Omental fat pad (tissue), 4 donors: Measurements from ENCODE around the gene SPATA24. TPM values are rescaled to one million over a fixed set of nuclear protein-coding genes. Genes with fewer than 3 reads are reported as not detected.
"Not testable (repeated sequence)": the region's sequence is repeated elsewhere in the genome, so short reads cannot be mapped to it uniquely, and the experiment has no call there.

Experiments
- ATAC-seq: fragments of 150-250 bp; one replicate; pipeline ENCODE4 v1.9.1; 2016; ENCODE audit warnings: mild to moderate bottlenecking, moderate library complexity; ENCODE audit not compliant: low FRiP score
- DNase-seq: peaks from one replicate; pipeline ENCODE4 v3.0.0-alpha.2; 2019; ENCODE audit warnings: low spot score
- total RNA-seq, 4 donors: library from RNA; depleted of rRNA; stranded (reverse); fragments of >200 nt; gene quantifications; one replicate each; pipeline ENCODE4 v1.1.0, GENCODE V29; 2016
- TF ChIP-seq, protein P1 (sequence below), 3 donors: fragments of 450-650 bp; IDR thresholded peaks; one replicate each; pipeline ENCODE4 v1.5.1; 2016 to 2017; ENCODE audit warnings: antibody characterized with exemption in 3 of 3, mild to moderate bottlenecking in 3 of 3, moderate library complexity in 2 of 3

The SPATA24 gene
- total RNA-seq: 1 to 10 TPM; 1.8 to 3.3 (median 2.0) TPM

DNA sequence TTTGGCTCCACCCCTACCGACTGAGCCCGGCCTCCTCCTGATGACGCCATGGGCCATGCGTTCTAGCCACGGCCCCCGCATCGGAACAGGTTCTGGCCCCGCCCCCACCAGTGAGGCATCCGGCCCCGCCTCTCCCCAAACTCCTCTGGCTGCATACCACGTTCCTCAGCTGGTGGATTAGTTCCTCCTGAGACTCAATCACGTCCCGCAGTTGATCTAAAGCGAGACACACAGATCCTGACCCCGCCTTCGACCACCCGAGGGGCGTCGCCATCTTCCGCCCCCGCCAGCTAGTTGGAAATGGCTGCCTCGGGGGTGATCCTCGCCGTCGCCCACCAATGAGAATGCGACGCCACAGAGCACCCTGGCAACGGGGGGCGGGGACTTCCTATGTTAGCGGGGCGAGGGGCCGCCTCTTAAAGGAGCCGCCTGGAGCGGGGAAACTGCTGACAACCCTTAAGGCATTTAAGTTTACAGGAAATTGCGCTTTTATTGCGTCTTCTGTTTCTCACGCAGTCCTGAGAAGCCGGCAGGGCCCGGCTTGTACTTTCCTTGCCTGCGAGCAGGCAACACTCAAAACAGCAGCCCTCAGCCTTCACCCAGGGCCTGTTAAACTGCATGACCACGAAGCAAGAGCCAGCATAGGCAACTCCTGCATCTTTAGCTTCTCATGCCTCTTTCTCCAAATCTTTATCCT is at the start of gene SPATA24:
SPATA24 (minus strand) TSS at position 303 of the 697 bp plus-strand sequence; CDS start at position 274, 29 bp downstream.
- ATAC-seq: peak; percentile 97
- TF ChIP-seq, protein P1, sequence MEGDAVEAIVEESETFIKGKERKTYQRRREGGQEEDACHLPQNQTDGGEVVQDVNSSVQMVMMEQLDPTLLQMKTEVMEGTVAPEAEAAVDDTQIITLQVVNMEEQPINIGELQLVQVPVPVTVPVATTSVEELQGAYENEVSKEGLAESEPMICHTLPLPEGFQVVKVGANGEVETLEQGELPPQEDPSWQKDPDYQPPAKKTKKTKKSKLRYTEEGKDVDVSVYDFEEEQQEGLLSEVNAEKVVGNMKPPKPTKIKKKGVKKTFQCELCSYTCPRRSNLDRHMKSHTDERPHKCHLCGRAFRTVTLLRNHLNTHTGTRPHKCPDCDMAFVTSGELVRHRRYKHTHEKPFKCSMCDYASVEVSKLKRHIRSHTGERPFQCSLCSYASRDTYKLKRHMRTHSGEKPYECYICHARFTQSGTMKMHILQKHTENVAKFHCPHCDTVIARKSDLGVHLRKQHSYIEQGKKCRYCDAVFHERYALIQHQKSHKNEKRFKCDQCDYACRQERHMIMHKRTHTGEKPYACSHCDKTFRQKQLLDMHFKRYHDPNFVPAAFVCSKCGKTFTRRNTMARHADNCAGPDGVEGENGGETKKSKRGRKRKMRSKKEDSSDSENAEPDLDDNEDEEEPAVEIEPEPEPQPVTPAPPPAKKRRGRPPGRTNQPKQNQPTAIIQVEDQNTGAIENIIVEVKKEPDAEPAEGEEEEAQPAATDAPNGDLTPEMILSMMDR (IDR thresholded peaks at IDR 0.05): no peak
- peak; percentile 95 for DNase-seq

- DNase-seq (no peak), ATAC-seq (no peak)
- TF ChIP-seq, protein P1 (IDR thresholded peaks at IDR 0.05): no peak
These were observed 48.2 kb upstream of the SPATA24 start for GRCh38 chr5:139451878-139452660.

- no peak for DNase-seq
- TF ChIP-seq, protein P1 (IDR thresholded peaks at IDR 0.05): no peak
- ATAC-seq: no peak
These were observed 47.3 kb upstream of the SPATA24 start for GRCh38 chr5:139451176-139451575.

DNA sequence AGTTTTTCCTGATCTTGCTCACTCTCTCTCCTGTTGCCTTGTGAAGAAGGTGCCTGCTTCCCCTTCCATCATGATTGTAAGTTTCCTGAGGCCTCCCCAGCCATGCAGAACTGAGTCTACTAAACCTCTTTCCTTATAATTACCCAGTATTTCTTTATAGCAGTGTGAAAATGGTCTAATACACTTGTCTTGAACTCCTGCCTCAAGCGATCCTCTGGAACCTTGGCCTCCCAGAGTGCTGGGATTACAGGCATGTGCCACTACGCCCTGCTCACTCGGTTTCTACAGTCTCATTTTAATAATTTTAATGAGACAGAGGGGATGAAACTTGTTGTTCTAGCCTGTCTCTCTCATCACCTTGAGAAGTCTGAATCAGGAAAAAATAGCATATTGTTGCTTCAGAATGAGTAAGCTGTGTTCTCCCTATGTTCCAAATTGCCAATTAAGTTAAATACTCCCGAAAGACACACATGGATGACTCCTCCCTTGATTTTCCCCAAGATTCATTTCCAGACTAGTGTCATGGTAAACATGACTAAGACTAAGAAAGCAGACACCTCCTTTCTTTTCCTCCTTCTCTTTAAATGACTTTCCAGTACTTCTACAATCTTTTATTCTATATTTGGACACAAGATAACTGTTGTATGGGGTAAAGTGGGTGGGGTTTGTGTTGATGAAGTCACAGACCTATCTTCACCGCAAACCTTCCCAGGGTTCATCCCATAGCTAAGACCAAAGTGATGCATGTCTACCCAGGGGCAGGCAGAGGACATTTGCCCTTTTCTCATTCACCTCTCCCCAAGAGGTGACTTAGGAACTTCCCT is 43.3 kb upstream of the SPATA24 start:
- ATAC-seq (no peak), DNase-seq (no peak)
- TF ChIP-seq, protein P1 (IDR thresholded peaks at IDR 0.05): no peak

DNA sequence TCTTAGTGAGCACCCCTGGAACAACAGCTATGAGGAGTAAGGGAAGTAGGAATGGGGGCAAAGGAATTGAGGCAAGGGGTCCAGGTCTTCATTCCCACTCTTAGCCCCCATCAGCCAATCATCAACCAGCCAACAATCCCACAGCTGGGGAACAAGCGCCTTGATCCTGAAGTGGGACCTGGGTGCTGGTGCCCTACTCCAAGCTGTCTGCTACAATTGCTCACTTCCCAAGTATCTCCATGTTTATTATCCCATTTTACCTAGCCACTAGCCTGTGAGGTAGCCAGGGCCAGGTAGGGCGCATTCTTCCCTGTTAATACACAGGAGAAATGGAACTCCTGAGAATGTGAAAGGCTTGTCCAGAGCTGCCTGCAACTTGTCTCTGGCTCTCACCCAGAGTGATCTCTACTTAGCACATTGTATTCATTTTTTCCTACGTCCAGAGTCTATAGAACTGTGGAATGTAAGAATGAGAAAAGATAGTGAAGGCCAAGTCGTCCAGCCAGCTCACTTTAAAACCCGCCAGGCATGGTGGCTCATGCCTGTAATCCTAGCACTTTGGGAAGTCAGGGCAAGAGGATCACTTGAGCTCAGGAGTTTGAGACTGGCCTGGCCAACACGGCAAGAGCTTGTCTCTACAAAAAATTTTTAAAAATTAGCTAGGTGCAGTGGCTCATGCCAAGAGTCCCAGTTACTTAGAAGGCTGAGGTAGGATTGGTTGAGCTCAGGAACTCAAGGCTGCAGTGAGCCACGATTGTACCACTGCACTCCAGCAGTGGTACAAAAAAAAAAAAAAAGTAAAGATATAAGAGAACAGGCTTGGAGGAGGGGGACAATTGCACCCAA is 41.7 kb upstream of the SPATA24 start:
- TF ChIP-seq, protein P1 (IDR thresholded peaks at IDR 0.05): no peak
- DNase-seq (no peak), ATAC-seq (no peak)

DNA sequence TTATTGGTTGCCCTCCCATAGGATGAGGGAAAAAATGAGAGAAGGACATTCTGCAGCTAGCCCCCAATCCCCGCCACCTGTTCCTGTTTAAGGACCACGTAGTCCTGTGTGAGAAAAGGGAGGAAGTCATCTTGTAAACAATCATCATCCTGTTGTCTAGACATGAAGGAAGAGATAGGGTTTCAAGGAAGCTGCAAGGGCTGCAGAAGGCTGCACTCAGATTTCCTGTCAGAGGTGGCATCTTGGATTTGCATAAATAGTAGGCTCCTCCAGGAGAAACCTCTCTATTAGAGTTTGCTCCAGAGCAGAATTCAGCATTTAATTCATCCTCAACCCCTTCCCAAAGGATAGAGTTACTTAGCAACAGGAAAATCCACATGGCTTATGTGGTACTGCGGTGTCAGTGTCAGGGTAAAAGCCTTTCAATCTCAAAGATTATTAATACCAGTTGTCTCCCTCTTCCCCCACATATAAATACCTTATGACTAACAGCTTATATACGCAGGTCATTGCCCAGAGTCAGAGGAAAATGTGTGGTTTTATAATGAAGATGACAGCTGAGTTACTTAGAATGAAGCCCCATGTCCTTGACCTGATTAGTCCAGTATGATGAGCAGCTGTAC is 40.1 kb upstream of the SPATA24 start:
- TF ChIP-seq, protein P1 (IDR thresholded peaks at IDR 0.05): no peak
- ATAC-seq (no peak), DNase-seq (no peak)

GRCh38 chr5:139440416-139440815 is 36.5 kb upstream of the SPATA24 start:
- DNase-seq, ATAC-seq: not testable (repeated sequence)
